SK-N-MC (cell line): ENCODE results near the gene TEAD1.

Experiments
- EZH2 ChIP-seq: fragments of 200-600 bp; sonication (generic); IDR thresholded peaks from one replicate; pipeline ENCODE4 v1.6.1; 2017; ENCODE audit warnings: antibody characterized with exemption
- POLR2AphosphoS5 ChIP-seq: IDR thresholded peaks from 2 replicates; pipeline ENCODE4 v1.6.1; 2012; ENCODE audit warnings: mild to moderate bottlenecking, low read depth, low read length, borderline replicate concordance

- TF ChIP-seq POLR2AphosphoS5 (no peak), EZH2 (no peak)
These were observed 127.8 kb downstream of the TEAD1 start for GRCh38 chr11:12801976-12802375.
